GM19351 (cell line): ENCODE results near the gene AHCYL1.
"Not testable (repeated sequence)": the region's sequence is repeated elsewhere in the genome, so short reads cannot be mapped to it uniquely, and the experiment has no call there.

Source experiments
- ATAC-seq: cut with Tn5 transposase; IDR thresholded peaks from one replicate; pipeline ENCODE4 v1.9.1; 2021; ENCODE audit warnings: mild to moderate bottlenecking, moderate library complexity; ENCODE audit not compliant: unreplicated experiment

AHCYL1 gene

DNA sequence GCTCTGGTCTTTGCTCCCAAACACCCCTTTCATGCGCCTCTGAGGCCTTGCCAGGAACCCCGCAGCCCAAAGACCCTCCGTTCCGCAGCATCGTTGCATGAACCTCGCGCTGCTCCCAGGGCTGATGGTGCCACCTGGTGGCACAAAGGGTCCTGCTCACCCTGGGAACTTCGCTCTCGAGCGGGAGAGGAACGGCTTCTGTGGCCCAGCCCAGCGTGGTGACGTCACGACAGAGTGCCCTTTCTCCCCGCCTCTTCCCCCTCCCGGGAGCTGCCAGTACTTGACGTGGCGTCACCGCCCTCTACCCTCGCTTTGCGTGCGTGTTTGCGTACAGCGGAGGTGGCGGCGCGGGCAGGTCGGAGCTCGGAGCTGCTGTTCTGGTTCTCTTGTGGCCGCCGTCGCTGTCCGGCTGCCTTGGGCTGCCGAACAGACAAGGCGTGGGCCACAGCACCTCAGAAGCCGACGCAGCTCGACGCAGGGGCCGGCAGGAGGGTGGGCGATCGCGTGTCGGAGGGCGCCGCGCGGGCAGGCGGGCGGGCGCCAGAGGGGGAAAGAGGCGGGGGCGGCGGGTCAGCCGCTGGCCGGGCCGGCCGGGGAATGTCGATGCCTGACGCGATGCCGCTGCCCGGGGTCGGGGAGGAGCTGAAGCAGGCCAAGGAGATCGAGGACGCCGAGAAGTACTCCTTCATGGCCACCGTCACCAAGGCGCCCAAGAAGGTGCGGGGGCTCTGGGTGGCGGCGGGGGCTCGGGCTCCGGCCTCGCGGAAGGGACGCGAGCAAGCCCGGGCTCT is at the start of gene AHCYL1:
AHCYL1 (plus strand) TSS at position 310 of the 791 bp plus-strand sequence; CDS start at position 598, 288 bp downstream.
- peak; percentile 95 for ATAC-seq

DNA sequence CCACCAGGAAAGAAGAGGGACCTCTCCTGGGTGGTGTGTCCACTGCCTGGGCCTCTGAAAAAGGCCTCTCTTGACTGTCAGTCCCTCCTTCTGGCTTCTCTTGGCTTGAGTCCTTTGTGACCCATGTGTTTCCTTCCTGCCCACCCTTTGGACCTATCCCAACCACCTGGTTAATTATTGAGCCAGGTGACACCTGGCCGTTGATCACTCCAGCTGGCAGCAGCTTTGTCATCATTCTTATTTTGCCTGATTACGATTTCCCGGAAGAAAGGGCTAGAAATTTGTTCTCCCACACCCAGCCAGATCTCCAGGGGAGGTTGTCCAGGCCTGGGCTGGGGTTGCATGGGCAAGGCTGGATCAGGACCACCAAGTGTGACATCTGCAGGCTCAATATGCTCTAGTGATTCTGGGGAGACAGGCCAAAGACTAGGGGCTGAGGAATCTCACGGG is 49.1 kb upstream of the AHCYL1 start:
- no peak for ATAC-seq

DNA sequence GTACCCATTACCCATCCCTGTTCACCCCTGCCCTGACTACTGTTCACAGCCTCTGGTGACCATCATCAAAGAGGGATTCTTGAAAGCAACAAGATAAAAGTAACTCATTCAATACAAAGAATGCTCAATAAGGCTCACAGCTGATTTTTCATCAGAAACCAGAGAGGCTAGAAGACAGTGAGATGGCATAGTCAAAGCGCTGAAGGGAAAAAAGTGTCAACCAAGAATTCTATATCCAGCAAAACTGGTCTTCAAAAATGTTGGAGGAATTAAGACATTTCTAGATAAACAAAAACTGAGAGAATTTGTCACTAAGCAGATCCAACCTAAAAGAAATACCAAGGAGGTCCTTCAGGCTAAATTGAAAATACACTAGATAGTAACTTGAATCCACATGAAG is 46.8 kb upstream of the AHCYL1 start:
- no peak for ATAC-seq

DNA sequence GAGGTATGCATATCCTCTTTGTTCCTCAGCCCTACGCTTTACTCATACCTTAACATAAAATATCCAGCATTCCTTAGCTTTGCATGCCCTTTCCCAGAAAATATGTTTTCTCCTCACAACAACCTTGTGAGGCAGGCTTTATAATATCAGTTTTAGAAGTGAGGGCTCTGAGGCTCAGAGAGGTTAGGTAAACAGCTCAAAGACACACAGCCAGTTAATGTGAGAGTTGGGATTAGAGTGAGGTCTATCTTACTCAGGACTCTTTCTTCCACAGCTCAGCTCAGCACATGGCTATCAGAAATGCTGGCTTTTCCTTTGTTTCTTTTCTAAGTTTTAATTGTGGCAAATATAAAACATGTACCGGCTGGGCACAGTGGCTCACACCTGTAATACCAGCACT is 46.0 kb upstream of the AHCYL1 start:
- ATAC-seq, result no peak

- ATAC-seq, result no peak
These were observed 42.1 kb upstream of the AHCYL1 start for GRCh38 chr1:109942434-109942833.

- ATAC-seq, result no peak
These were observed 40.0 kb upstream of the AHCYL1 start for GRCh38 chr1:109944541-109944940.

GRCh38 chr1:109946511-109946910 is 38.1 kb upstream of the AHCYL1 start:
- no peak for ATAC-seq

GRCh38 chr1:109947582-109948284 is 36.8 kb upstream of the AHCYL1 start:
- ATAC-seq, result no peak

DNA sequence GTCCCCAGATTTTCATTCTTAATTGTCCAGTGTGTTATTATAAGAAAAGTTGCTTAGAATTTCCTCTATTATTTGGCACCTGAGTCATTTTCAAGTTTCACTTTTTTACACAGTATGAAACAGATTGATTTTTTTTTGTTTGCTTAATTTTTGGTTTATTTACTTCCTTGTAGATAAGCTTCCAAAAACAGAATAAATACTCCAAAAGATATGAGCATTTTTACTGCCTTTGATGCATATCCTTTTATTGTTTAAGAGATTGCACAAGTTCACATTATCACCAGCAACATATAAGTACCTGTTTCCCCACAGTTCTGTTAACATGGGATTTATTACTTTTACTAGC is 36.3 kb upstream of the AHCYL1 start:
- ATAC-seq, result no peak

GRCh38 chr1:109950038-109950437 is 34.5 kb upstream of the AHCYL1 start:
- ATAC-seq, result no peak

DNA sequence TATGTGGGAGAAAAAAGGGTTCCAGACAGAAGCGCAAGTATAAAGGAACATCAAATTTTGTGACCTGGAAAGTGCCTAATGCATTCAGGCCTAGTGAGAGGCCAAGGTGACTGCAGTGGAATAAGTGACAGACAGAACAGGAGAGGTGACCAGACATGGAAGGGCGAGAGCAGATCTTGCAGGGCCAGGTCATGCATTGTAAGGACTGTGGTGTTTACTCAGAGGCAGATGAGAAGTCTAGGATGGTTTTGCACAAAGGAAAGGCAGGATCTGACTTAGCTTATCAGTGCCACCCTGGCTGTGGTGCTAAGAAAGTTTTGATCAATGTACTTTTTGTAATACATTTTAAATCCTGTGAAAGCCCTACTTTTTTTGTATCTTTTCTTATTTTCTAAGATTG is 34.1 kb upstream of the AHCYL1 start:
- ATAC-seq, result no peak

DNA sequence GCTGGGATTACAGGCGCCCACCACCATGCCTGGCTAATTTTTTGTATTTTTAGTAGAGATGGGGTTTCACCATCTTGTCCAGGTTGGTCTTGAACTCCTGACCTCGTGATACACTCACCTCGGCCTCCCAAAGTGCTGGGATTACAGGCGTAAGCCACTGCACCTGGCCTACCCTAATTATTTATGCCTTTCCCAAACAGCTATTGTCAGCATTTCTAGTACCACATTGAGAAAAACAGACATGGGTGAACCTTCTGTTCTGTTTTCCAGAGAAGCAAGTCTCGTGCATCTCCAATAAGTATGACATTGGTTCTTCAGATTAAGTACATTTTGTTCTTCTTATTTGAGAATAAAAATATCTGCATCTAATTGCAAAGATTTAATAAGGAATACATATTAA is 33.1 kb upstream of the AHCYL1 start:
- not testable (repeated sequence) for ATAC-seq

DNA sequence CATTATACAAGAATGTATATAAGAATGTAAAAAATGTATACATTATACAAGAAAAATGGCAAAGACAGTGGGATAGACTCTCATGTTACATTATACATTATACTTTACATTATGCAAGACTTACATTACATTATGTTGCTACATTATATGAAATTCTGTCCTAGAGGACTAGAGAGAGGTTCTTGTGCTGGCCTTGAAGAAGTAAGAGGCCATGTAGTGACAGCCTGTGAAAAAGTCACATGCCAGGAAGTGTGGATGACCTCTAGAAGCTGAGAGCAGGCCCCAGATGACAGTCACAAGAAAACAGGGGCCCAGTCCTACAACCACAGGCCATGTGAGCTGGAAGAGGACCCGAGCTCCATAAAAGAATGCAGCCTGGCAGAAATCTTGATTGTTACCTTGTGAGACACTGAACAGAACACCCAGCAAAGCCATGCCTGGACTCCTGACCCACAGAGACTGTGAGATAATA is 30.5 kb upstream of the AHCYL1 start:
- ATAC-seq, result no peak

DNA sequence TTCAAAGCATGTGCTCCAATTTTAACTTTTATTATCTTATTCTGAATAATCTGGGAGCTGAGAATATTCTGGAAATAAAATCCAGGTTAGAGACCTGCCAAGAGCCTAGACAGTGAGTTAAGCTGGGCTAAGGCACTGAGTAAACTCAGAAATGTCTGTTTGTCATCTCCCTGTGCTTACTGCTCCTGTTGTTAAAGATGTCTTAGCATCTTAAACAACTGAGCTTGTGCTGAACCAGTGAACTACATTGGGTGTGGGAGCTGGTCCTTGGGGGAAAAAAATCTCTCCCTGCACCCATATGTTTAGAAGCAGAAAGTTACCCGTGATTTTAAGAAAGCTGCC is 25.0 kb upstream of the AHCYL1 start:
- ATAC-seq, result no peak

GRCh38 chr1:109959974-109960744 is 24.4 kb upstream of the AHCYL1 start:
- ATAC-seq, result no peak

DNA sequence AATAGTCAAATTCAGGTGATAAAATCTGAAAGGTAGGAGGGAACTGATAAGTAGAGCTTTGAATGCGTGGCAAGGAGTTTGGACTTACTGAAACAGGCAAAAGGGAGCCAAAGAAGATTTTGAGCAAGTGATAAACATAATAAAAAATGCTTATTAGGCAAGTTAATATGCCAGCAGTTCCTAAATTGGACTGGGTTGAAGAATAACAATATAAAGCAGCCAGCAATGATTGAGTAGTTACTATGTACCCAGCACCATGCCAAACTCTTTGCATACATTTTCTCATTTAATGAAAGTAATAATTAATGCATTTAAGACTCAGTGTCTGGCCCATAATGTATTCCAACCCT is 23.8 kb upstream of the AHCYL1 start:
- ATAC-seq, result no peak

GRCh38 chr1:109963864-109964263 is 20.7 kb upstream of the AHCYL1 start:
- no peak for ATAC-seq

GRCh38 chr1:109969146-109969829 is 15.3 kb upstream of the AHCYL1 start:
- ATAC-seq, result no peak

DNA sequence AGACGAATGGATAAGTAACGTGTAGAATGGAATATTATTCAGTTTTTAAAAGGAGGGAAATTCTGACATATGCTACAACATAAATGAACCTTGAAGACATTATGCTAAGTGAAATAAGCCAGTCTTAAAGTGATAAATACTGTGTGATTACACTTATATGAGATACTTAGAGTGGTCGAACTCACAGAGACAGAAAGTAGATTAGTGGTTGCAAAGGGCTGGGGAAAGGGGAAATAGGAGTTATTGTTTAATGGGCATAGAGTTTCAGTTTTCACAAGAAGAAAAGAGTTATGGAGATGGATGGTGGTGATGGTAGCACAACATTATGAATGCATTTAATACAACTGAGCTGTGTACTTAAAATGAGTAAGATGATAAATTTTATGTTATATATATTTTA is 14.7 kb upstream of the AHCYL1 start:
- ATAC-seq, result no peak

DNA sequence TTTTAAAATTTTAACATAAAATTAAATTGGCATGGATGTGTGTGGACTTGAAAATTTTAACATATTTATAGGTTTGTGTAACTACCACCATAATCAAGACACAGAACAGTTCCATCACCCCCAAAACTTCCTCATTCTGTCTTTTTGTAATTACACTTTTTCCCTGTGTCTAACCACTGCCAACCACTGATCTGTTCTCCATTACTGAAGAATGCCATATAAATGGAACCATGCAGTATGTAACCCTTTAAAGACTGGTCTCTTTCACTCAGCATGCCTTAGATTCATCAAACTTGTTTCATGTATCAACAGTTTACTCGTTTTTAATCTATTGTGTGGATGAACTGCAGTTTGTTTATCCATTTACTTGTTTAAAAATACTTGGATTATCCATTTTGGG is 13.0 kb upstream of the AHCYL1 start:
- ATAC-seq, result no peak

- no peak for ATAC-seq
These were observed 10.4 kb upstream of the AHCYL1 start for GRCh38 chr1:109974191-109974590.
